ENCODE data around the gene LUZP2. TPM values are rescaled to one million over a fixed set of nuclear protein-coding genes. Genes with fewer than 3 reads are reported as not detected.
"Not testable (repeated sequence)": the region's sequence is repeated elsewhere in the genome, so short reads cannot be mapped to it uniquely, and the experiment has no call there.

LUZP2 gene
- total RNA-seq, 1 donor from 2014 or later, result 1.3 TPM

DNA sequence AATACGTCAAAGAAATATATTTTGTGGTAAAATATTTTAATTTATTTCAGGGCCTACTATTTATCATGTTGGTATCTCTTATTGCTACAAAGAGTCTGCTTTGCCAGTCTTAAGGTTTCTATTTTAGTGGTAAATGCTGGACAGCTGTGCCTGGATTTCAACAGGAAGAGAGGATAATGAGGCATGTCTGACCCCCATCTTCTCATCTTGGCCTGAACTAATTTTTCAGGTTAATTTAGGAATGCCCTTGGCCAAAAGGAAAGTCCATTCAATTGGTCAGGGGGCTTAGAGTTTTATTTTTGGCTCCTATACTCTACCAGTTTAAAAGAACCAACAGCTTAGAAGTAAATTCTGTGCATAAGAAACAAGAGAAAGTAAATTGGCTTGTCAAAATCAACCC lies 428.2 kb downstream of the LUZP2 start:
- ATAC-seq, result no peak

DNA sequence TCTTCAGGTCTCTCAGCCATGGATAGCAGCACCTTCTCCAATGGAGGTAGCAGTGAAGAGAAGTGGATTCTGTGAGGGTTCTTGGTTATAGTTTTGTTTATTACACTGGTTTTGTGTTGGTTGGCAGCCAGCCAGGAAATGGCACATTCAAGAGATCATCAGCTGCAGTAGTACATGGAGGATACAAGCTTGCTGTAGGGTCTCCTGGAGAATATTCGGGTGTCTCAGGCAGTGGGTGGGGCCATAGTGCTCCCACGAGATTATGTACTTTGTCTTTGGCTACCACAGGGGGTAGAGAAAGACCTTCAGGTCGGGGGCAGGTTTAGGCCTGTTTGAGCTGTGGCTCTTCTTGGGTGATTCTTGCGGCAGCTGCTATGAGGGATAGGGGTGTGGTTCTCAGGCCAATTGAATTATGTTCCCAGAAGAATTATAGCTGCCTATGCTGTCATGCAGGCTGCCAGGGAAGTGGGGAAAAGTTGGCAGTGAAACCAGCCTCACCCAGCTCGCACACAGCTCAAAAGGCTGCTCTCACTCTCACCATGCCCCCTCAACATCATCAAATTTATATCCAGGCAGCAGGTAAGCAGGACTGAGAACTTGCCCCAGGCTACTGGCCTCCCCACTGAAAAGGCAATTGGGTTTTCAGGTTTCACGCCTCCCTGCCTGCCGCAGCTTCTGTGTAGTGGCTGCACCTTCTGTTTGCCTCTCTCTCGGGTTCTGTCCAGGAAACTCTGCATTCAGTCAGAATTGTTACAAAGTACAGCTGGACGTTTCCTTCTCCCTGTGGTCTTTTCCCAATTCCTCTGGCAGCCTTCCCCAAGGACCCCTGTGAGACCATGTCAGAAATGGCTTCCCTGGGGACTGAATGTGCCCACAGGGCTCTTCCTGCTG lies 435.5 kb downstream of the LUZP2 start:
- peak; percentile 90 for ATAC-seq

DNA sequence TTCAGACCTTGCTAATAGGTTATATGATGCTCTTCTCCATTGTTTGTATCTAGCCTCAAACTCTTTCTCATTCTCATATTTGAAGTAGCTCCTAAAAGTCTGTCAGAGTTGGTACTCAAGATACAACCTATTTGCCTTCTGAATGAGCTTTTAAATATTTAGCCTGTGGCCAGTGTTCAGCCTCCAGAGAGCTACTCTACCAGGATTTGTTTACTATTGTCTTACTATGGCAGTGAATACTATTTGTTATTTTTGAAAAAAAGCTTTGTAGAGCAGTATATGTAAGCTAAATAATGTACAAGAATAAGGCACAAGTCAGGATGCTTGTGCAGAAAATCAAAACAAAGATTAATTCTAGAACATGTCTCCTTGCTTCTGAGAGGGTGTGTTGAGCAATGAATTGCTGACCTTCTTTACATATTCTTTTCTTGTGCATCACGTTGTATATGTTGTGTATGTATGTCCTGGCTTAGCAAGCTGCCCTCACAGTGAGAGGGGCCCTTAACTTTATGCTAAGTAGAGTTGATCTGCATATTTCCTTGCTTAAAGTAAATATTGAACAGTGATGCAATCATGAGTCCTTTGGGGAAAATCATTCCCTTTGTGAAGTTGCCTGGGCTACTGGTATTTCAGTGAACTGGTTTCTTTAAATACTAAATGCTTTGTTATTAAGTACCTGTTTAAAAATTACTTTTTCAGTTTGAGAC lies 438.0 kb downstream of the LUZP2 start:
- ATAC-seq, result no peak

DNA sequence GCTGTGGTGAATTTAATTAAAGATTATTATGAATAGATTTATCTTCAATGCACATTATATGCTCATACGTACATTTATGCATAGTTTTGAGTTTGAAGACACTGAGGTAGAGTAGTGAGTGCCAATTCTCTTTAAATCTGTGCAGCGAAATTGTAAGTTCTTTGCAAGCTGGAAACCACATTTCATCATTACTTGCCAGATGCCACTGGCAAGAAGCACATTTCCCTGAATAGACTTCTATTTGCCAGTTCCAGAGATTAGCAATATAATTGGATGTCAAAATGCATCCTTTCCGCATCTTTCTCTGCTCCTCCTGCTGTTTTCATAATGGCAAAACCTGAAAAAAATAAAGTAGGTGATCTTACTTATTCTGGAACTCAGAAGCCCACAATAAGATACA lies 448.0 kb downstream of the LUZP2 start:
- no peak for ATAC-seq

DNA sequence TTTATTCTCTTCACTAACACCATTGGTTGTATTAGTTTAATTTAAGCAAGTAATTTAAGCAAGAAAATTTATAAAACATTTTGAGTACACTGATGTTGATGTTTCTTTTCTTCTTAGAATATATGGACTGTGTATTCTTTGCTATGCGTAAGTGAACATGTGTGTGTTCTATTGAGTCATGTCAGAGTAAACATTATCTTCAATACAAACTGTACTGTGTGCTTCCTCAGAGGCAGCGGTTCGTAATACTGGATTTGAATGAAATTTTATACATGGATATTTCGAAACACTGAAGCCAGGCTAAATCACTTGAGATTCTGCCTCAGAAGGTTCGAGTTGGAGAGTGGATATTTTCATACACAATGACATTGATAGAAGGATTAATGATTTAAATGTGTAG lies 452.6 kb downstream of the LUZP2 start:
- no peak for ATAC-seq

DNA sequence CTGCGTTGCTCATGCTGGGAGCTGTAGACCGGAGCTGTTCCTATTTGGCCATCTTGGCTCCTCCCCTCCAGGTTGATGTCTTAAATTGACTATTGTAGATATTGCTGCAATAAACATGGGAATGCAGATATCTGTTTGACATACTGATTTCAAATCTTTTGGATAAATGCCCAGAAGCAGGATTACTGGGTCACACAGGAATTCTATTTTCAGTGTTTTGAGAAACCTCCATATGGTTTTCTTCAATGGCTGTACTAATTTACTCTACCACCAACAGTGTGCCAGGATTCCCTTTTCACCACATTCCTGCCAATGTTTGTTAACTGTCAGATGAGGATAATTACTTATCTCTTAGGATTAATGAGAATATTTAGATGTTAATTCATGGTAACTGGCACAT lies 467.0 kb downstream of the LUZP2 start:
- ATAC-seq, result no peak

DNA sequence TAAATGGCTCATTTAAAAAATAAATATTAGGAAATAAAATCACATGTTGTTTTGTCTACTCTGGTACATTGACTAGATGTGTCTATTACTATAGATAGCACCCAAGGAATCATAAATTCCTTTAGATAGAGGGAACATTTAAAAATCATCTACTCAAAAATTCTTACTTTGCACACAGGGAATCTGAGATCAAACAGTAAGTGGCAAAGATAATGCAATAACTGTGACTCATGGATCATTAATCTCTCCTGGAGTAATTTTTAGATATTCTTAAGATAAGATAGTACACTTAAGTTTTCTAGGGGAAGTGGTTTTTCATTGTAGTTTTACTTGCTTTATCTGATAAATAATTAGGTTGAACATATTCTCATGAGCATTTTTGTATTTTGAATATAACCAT lies 468.9 kb downstream of the LUZP2 start:
- ATAC-seq, result no peak

DNA sequence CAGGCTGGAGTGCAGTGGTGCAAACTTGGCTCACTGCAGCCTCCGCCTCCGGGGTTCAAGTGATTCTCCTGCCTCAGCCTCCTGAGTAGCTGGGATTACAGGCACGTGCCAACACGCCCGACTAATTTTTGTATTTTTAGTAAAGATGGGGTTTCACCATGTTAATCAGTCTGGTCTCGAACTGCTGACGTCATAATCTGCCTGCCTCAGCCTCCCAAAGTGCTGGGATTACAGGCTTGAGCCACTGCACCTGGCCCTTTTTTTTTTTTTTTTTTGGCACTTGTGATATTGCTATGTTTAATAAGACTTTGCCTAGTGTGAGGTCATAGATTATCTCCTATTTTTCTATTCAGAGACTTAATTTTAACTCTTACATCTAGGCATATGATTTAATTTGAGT lies 497.1 kb downstream of the LUZP2 start:
- not testable (repeated sequence) for ATAC-seq

DNA sequence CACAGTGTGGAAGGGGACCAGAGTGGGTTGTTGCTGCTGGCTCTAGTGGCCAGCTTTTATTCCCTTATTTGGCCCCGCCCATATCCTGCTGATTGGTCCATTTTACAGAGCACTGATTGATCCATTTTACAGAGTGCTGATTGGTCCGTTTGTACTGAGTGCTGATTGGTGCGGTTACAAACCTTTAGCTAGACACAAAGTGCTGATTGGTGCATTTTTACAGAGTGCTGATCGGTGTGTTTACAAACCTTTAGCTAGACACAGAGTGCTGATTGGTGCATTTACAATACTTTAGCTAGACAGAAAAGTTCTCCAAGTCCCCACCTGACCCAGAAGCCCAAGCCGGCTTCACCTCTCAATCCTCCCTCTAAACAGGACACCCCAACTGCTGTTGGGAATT lies 503.1 kb downstream of the LUZP2 start:
- ATAC-seq, result not testable (repeated sequence)

DNA sequence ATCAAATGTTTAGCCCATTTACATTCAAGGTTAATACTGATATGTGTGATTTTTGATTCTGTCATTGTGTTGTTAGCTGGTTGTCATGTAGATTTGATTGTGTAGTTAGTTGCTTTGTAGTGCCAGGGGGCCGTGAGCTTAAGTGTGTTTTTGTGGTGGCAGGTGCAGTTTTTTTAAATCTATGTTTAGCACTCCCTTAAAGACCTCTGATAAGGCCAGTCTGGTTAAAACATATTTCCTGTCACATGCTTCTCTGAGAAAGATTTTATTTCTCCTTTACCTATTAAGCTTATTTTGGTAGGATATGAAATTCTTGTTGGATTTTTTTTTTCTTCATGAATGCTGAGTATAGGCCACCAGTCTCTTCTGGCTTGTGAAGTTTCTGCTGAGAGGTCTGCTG lies 540.6 kb downstream of the LUZP2 start:
- ATAC-seq, result no peak

DNA sequence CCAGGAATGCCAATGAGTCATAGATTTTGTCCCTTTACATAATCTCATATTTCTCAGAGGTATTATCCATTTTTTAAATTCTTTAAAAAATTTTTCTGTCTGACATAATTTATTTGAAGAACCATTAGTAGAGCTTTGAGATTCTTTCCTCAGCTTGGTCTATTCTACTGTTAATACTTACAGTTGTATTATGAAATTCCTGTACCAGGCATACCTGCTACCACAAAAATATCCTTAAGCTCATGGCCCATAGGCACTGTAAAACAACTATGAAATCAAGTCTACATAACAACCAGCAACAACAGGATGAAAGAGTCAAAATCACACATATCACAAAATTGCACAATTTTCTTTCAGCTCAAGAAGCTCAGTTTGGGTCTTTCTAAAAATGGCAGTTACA lies 541.3 kb downstream of the LUZP2 start:
- ATAC-seq, result no peak

DNA sequence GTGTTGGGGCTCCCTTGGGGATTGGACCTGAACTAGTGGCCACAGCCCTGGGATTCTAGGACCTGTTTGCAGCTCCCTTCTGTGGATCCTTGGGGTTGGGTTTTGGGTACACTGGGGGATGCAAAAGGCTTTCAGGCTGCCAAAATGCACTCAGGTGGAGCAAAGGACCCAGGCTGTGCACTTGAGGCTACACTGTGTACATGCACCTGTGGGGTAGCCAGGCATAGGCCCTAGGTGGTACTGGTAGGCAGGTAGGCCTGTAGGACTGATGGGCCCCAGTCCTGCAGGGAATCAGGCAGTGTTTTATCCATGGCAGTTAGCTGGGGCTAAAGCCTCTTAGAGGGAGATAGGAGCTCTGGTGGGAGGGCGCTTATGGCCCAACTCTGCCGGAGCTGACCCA lies 542.3 kb downstream of the LUZP2 start:
- ATAC-seq, result no peak

DNA sequence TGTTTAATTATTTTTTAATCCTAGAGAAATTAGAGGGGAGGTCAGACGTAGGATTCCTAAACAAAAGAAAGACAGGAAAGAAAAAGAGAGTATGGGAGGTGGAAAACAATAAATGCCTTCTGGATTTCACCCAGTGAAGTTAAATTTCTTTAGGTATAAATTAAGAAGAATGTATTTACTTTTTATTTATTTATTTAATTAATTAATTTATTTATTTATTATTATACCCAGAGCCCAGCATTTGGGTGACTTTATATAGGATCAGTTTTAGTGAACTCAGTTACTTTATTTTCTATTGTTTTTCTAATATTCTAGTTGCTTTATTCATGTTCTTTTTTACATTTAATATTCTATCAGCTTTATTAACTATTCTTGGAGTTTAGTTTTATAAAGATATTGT lies 551.8 kb downstream of the LUZP2 start:
- ATAC-seq, result no peak

DNA sequence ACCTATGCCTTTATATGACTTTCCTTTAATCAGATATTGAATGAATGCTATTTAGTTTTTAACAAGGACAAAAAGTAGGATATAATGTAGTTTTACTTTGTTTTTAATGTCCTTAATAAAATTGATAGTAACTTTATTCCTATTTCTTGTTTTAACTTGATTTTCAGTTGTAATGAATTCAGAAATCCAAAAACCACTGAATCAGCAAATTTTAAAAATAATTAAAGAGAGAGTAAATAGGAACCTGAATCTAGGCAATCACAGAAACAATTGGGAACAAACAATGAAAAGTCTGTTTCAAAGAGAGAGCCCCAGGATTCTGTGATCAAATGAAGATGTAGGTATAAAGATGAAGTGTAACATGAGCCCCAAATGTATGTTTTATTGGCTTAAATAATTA lies 556.0 kb downstream of the LUZP2 start:
- ATAC-seq, result no peak

DNA sequence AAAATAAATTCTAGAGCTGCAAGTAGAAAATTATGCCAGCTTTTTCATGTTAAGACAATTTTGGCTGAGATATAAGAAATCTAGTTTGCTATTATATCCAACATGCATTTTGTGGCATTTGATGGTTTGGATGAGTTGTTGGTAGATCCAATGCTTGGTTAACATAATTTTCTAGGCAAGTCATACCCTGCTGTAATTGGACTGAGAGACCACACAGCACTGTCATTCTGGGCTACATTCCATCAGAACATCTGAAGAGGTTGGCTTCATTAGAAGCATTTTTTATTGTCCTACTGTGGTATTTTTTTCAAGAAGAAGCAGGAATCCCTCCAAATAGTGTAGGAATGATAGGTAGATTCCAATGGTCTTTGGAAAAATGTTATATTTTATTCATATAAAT lies 561.0 kb downstream of the LUZP2 start:
- no peak for ATAC-seq

DNA sequence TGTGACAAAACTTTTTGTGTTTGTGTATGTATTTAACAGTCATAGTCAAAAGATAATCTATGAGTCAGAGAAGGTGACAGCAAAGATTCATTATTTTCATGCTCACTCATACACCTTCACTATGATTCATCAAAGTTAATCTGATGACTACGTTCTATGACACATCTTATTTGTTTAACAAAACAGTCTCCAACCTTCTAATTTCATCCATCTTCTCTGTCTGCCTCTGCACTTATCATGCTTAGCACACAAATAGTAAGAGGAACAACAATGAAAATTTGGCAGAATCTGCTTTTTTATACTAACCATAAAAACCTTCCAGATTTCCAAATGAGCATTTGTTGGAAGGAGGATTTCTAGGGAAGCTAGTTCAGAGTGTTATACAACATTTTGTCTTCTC lies 568.9 kb downstream of the LUZP2 start:
- peak; percentile 96 for ATAC-seq

DNA sequence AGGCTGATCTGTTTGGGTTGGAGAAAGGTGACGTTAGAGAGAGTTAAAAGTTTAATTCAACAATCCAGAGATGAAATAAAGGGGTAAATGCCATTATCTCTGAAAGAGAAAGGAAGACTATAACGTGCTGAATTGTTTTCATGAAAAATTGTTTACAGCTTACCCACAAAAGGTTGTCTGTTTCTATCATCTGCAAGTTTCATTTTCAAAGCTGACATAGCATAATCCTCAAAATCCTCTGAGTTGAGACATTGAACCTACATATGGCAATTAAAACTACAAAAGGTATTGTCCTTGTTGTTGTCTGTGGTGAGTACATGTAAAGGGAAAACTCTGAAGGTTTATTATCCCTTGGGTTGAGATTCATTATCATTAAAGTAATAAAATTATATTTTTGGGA lies 569.9 kb downstream of the LUZP2 start:
- ATAC-seq, result no peak

DNA sequence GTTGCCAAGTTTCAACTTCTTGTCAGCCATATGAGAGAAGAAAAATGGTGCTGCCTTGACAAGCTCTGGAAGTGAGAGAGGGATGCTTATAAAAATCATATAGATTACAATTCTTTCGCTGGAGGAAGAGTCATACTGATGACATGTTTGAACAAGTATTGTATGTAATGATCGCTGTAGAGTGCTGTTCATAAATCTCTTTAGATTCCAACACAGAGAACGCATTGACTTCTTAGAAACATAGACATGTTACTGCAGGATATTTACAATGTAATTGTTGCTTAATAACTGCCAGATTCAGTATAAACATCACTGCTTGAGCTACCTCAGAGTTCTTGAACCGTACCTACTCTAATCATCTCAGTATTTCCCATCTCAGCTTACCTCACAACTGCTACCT lies 571.6 kb downstream of the LUZP2 start:
- ATAC-seq, result peak; percentile 90

DNA sequence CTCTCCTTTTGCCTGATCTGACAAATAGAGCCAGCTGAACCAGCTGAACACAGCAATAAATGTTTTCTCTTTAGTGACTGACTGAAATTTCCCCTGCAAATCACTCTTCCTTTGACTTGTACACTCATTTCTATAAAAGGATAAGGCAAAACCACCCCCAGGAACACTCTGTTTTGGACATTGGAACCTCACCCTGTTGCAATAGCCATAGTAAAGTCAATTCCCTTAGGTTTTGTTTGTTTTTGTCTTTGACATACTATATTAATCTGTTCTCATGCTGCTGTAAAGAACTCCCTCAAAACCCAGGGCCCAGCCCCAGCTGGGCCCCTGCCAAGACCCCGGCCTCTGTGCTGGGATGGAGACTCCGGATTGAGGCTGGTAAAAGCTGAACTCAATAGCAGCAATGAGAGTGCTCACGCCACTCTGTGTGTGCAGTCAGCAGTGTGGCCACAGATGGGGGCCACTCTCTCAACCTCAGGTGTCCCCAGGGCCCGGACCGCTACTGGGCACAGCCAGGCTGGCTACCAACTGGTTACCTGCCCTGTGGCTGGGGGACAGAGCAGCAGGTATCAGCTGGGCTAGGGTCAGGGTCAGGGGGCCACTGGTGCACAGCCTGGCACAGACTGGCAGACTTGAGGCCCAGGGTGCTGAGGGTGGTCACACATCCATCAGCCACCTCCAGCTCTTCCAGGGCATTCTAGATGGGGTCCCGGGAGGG lies 597.4 kb downstream of the LUZP2 start:
- ATAC-seq, result no peak

DNA sequence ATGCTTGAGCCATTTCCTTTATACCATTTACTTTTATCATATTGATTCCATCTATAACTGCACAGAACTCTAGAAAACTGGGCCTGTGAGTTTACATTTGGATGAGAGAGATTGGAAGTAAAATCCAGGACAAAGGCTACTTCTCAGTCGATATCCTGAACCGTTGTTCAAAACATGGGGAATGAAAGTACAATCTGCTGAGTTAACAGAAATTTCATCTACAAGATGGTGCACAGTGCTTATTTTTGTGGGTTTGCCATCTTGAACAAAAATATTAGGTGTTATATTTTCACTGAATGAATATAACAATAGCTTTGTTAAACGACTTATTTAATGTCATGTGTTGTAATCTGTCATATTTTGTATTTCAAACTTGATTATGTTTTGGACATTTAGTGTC lies 622.6 kb downstream of the LUZP2 start:
- ATAC-seq, result no peak

All from esophagus mucosa (tissue), 1 donor.